OCI-LY7 (cell line): Measurements from ENCODE around the gene OR6N2.

ENCODE experiments used
- EZH2phosphoT487 ChIP-seq: fragments of 200-600 bp; sonication (generic); IDR thresholded peaks from 2 replicates; pipeline ENCODE4 v1.6.1; 2018; ENCODE audit warnings: low read depth, borderline replicate concordance, mild to moderate bottlenecking, mixed run types, antibody characterized with exemption, low read length, moderate library complexity, mixed read lengths
- TF ChIP-seq, protein P1 (sequence below): fragments of 200-600 bp; sonication (generic); conservative IDR thresholded peaks from 2 replicates; pipeline ENCODE4 v1.5.1; 2014; ENCODE audit warnings: mild to moderate bottlenecking, antibody characterized with exemption, low read length, moderate library complexity, mixed read lengths

DNA sequence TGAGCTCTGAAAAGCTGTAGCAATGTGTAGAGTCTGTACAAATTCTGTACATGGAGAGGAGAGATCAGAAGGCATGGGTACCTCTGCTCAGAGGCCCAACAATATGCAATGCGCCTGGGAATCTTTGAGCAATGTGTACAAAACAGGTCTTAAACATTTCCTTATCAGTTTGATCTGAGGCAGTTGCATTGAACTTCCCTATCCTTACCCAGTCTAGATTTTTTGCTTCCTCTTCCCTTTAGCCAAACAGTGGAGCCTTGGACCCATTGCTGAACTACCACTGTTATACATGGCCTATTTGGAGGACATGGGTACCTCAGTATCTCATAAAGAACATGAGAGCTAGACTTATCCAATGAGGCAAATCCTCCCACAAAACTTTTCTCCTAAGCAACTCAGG lies 37.6 kb upstream of the OR6N2 start:
- TF ChIP-seq, protein P1, sequence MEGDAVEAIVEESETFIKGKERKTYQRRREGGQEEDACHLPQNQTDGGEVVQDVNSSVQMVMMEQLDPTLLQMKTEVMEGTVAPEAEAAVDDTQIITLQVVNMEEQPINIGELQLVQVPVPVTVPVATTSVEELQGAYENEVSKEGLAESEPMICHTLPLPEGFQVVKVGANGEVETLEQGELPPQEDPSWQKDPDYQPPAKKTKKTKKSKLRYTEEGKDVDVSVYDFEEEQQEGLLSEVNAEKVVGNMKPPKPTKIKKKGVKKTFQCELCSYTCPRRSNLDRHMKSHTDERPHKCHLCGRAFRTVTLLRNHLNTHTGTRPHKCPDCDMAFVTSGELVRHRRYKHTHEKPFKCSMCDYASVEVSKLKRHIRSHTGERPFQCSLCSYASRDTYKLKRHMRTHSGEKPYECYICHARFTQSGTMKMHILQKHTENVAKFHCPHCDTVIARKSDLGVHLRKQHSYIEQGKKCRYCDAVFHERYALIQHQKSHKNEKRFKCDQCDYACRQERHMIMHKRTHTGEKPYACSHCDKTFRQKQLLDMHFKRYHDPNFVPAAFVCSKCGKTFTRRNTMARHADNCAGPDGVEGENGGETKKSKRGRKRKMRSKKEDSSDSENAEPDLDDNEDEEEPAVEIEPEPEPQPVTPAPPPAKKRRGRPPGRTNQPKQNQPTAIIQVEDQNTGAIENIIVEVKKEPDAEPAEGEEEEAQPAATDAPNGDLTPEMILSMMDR, result no peak
- TF ChIP-seq EZH2phosphoT487, result no peak
